ENCODE measurements around the gene CYP21A2.

DNA sequence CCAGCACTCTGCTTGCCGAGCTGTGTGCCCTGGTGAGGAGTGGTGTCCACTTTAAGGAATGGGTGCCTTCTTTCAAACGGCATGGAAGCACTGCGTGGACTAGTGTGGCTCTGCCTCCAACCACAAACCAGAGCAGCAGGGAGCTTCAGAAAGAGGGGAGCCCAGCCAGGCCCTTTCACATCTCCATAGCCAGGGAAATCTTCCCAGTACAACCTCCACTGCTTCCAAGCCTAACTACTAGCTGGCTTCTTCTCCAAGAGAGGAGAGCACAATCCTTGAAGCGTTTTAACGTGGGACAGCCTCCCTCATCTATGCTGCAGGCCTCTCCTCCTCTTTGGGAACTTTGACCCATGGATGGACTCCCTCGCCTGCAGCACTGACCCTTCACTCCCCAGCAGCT lies 44.3 kb downstream of the CYP21A2 start:
- TF ChIP-seq, protein P1, sequence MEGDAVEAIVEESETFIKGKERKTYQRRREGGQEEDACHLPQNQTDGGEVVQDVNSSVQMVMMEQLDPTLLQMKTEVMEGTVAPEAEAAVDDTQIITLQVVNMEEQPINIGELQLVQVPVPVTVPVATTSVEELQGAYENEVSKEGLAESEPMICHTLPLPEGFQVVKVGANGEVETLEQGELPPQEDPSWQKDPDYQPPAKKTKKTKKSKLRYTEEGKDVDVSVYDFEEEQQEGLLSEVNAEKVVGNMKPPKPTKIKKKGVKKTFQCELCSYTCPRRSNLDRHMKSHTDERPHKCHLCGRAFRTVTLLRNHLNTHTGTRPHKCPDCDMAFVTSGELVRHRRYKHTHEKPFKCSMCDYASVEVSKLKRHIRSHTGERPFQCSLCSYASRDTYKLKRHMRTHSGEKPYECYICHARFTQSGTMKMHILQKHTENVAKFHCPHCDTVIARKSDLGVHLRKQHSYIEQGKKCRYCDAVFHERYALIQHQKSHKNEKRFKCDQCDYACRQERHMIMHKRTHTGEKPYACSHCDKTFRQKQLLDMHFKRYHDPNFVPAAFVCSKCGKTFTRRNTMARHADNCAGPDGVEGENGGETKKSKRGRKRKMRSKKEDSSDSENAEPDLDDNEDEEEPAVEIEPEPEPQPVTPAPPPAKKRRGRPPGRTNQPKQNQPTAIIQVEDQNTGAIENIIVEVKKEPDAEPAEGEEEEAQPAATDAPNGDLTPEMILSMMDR (conservative IDR thresholded peaks at IDR 0.05 in 1 of 2, IDR thresholded peaks at IDR 0.05 in 1 of 2; ENCODE audit: extremely low read depth in 1 of 2, insufficient read depth in 1 of 2, low read depth in 1 of 2, low read length in 2 of 2), result no peak
- TF ChIP-seq EZH2 (IDR thresholded peaks at IDR 0.05; ENCODE audit: borderline replicate concordance, low read length), result no peak

All from mammary epithelial cell (primary cell).